H1 (cell line): ENCODE data around the gene MAPK8IP3. TPM values are rescaled to one million over a fixed set of nuclear protein-coding genes. Genes with fewer than 3 reads are reported as not detected.
A peak's percentile ranks its signal among the peaks of the same experiment; 100 is the strongest.

Experiments used
- CTCF ChIA-PET: fragments of 300-600 bp; sonication (Branson Sonifier 250); formaldehyde crosslinking; loops from one replicate; lab custom pipeline; 2021; ENCODE audit not compliant: partially characterized antibody; lab: Charles Lee
- POLR2A ChIA-PET: fragments of 300-600 bp; sonication (Branson Sonifier 250); formaldehyde crosslinking; loops from one replicate; lab custom pipeline; 2021; ENCODE audit warnings: inconsistent platforms; ENCODE audit not compliant: partially characterized antibody; lab: Charles Lee
- DNase-seq, 2 experiments: peaks; one replicate each; pipeline versions ENCODE4 v3.0.0 to v3.0.0-alpha.2; 2010 to 2022; ENCODE audit warnings: low spot score in 2 of 2, low read depth in 1 of 2, mixed read lengths in 1 of 2
- FAIRE-seq: peaks from 2 replicates; lab custom pipeline; 2011; peaks lifted over from hg19 to GRCh38; lab: Jason Lieb, UNC
- H2AFZ ChIP-seq: 2 replicates; pipeline ENCODE4 v1.8.1; 2012; ENCODE audit warnings: low read length, inconsistent platforms
- H2AK5ac ChIP-seq: 2 replicates; pipeline ENCODE4 v1.6.1; 2013; ENCODE audit warnings: low read depth, low read length
- H2BK120ac ChIP-seq: replicated peaks from 2 replicates; pipeline ENCODE3; 2013; ENCODE audit warnings: low read depth, low read length, inconsistent platforms
- H2BK12ac ChIP-seq: 2 replicates; pipeline ENCODE4 v1.6.1; 2013; ENCODE audit warnings: low read depth, low read length
- H2BK15ac ChIP-seq: 2 replicates; pipeline ENCODE4 v1.6.1; 2013; ENCODE audit warnings: low read length
- H2BK20ac ChIP-seq: 2 replicates; pipeline ENCODE4 v1.6.1; 2013; ENCODE audit warnings: low read length
- H2BK5ac ChIP-seq: 2 replicates; pipeline ENCODE4 v1.6.1; 2013; ENCODE audit warnings: low read depth, low read length
- H3K14ac ChIP-seq: 2 replicates; pipeline ENCODE4 v1.6.1; 2013; ENCODE audit warnings: inconsistent platforms; ENCODE audit not compliant: insufficient read length
- H3K18ac ChIP-seq: 2 replicates; pipeline ENCODE4 v1.6.1; 2013; ENCODE audit warnings: low read length; ENCODE audit errors: extremely low read depth
- H3K23ac ChIP-seq: 2 replicates; pipeline ENCODE4 v1.6.1; 2013; ENCODE audit warnings: inconsistent platforms; ENCODE audit not compliant: insufficient read length
- H3K23me2 ChIP-seq: 2 replicates; pipeline ENCODE4 v1.6.1; 2013; ENCODE audit warnings: low read depth, low read length
- H3K27ac ChIP-seq: 2 replicates; pipeline ENCODE4 v1.6.1; 2011; ENCODE audit warnings: low read depth, low read length, inconsistent platforms
- H3K27me3 ChIP-seq, 4 experiments: replicated peaks in 1 of 4; 1 replicate in 1 of 4; 2 replicates in 3 of 4; pipeline versions ENCODE4 v1.6.1 to v1.8.1; 2011 to 2013; ENCODE audit warnings: low read length in 3 of 4, mild to moderate bottlenecking in 3 of 4, inconsistent platforms in 2 of 4, mixed read lengths in 2 of 4, moderate library complexity in 1 of 4; ENCODE audit not compliant: control insufficient read depth in 3 of 4, insufficient read depth in 3 of 4; ENCODE audit errors: extremely low read depth in 1 of 4
- H3K36me3 ChIP-seq, 4 experiments: 2 replicates each; pipeline versions ENCODE4 v1.6.1 to v1.8.1; 2011 to 2013; ENCODE audit warnings: mild to moderate bottlenecking in 4 of 4, low read length in 3 of 4, moderate library complexity in 2 of 4, control low read depth in 1 of 4, inconsistent platforms in 1 of 4; ENCODE audit not compliant: insufficient read depth in 4 of 4, control insufficient read depth in 2 of 4
- H3K4ac ChIP-seq: replicated peaks from 2 replicates; pipeline ENCODE3; 2013; ENCODE audit warnings: low read length, low read depth, mixed read lengths, inconsistent platforms; ENCODE audit not compliant: insufficient read length
- H3K4me1 ChIP-seq, 4 experiments: replicated peaks in 1 of 4; 1 replicate in 1 of 4; 2 replicates in 3 of 4; pipeline versions ENCODE4 v1.6.1 to v1.8.1; 2011 to 2013; ENCODE audit warnings: low read length in 3 of 4, inconsistent platforms in 2 of 4, mixed read lengths in 1 of 4; ENCODE audit not compliant: insufficient read depth in 4 of 4, control insufficient read depth in 3 of 4
- H3K4me2 ChIP-seq, 2 experiments: 2 replicates each; pipeline versions ENCODE4 v1.6.1 to v1.8.1; 2011 to 2013; ENCODE audit warnings: low read depth in 2 of 2, low read length in 2 of 2, control low read depth in 1 of 2, inconsistent platforms in 1 of 2, mild to moderate bottlenecking in 1 of 2; ENCODE audit not compliant: insufficient read depth in 1 of 2
- H3K4me3 ChIP-seq, 4 experiments: fragments of 200-600, 300-600 bp in 1 of 4; sonication (generic), shearing (Covaris generic), sonication (Bioruptor Twin) in 1 of 4; 2 replicates each; pipeline versions ENCODE4 v1.5.1 to v1.8.1; 2011 to 2016; ENCODE audit warnings: low read length in 4 of 4, low read depth in 3 of 4, control low read depth in 2 of 4, inconsistent platforms in 2 of 4, mild to moderate bottlenecking in 2 of 4, mixed read lengths in 1 of 4, moderate library complexity in 1 of 4; ENCODE audit not compliant: insufficient read depth in 2 of 4; ENCODE audit errors: extremely low read depth in 1 of 4
- H3K56ac ChIP-seq: replicated peaks from 2 replicates; pipeline ENCODE3; 2013; ENCODE audit warnings: low read depth, mild to moderate bottlenecking, mixed read lengths, low read length, inconsistent platforms; ENCODE audit not compliant: insufficient read length
- H3K79me1 ChIP-seq: 2 replicates; pipeline ENCODE4 v1.6.1; 2013; ENCODE audit warnings: low read depth, low read length, control low read depth
- H3K79me2 ChIP-seq, 2 experiments: 2 replicates each; pipeline versions ENCODE4 v1.6.1 to v1.8.1; 2012 to 2013; ENCODE audit warnings: low read length in 2 of 2, mild to moderate bottlenecking in 2 of 2, inconsistent platforms in 1 of 2; ENCODE audit not compliant: insufficient read depth in 2 of 2, control insufficient read depth in 1 of 2
- H3K9ac ChIP-seq, 4 experiments: replicated peaks in 1 of 4; 1 replicate in 1 of 4; 2 replicates in 3 of 4; pipeline versions ENCODE4 v1.6.1 to v1.8.1; 2011 to 2013; ENCODE audit warnings: low read depth in 3 of 4, low read length in 3 of 4, control low read depth in 2 of 4, mild to moderate bottlenecking in 2 of 4, moderate library complexity in 2 of 4, inconsistent platforms in 1 of 4; ENCODE audit errors: extremely low read depth in 1 of 4
- H3K9me3 ChIP-seq, 2 experiments: 2 replicates each; pipeline versions ENCODE4 v1.6.1 to v1.8.1; 2012 to 2013; ENCODE audit warnings: mild to moderate bottlenecking in 2 of 2, moderate library complexity in 2 of 2, control low read depth in 1 of 2, inconsistent platforms in 1 of 2, low read depth in 1 of 2, low read length in 1 of 2, mixed read lengths in 1 of 2; ENCODE audit not compliant: insufficient read depth in 2 of 2
- H4K20me1 ChIP-seq, 2 experiments: replicated peaks in 1 of 2; 2 replicates each; pipeline versions ENCODE3 to v1.8.1; 2011 to 2013; ENCODE audit warnings: inconsistent platforms in 2 of 2, low read length in 2 of 2, mild to moderate bottlenecking in 1 of 2; ENCODE audit not compliant: insufficient read depth in 2 of 2, control insufficient read depth in 1 of 2
- H4K5ac ChIP-seq: 2 replicates; pipeline ENCODE4 v1.6.1; 2013; ENCODE audit warnings: low read length, low read depth, mixed read lengths, inconsistent platforms; ENCODE audit not compliant: insufficient read length
- H4K8ac ChIP-seq: 2 replicates; pipeline ENCODE4 v1.8.0; 2013; ENCODE audit warnings: mild to moderate bottlenecking, moderate library complexity, low read length, inconsistent platforms; ENCODE audit not compliant: insufficient read depth; ENCODE audit errors: extremely low read depth
- H4K91ac ChIP-seq: replicated peaks from 2 replicates; pipeline ENCODE3; 2013; ENCODE audit warnings: low read length, mixed read lengths, inconsistent platforms; ENCODE audit not compliant: insufficient read length
- ATF3 ChIP-seq: IDR thresholded peaks from 2 replicates; pipeline ENCODE4 v1.6.1; 2011; ENCODE audit warnings: low read depth, mild to moderate bottlenecking, low read length; ENCODE audit not compliant: insufficient read depth
- CTCF ChIP-seq, 3 experiments: IDR thresholded peaks; 1 replicate in 2 of 3; 2 replicates in 1 of 3; pipeline versions ENCODE4 v1.5.1 to v1.6.1; 2011; ENCODE audit warnings: low read length in 3 of 3, mild to moderate bottlenecking in 3 of 3, inconsistent platforms in 2 of 3, low read depth in 1 of 3, moderate library complexity in 1 of 3; ENCODE audit not compliant: insufficient read depth in 1 of 3; ENCODE audit errors: control extremely low read depth in 1 of 3
- KDM4A ChIP-seq: IDR thresholded peaks from one replicate; pipeline ENCODE4 v1.7.1; 2012; ENCODE audit warnings: low read depth, mild to moderate bottlenecking, moderate library complexity, low read length, inconsistent platforms; ENCODE audit not compliant: severe bottlenecking
- RAD21 ChIP-seq, 2 experiments: IDR thresholded peaks in 1 of 2; conservative IDR thresholded peaks in 1 of 2; 2 replicates each; pipeline ENCODE4 v1.6.1; 2011; ENCODE audit warnings: low read depth in 2 of 2, low read length in 2 of 2, improper control_type of control experiment in 1 of 2, inconsistent platforms in 1 of 2, mild to moderate bottlenecking in 1 of 2, moderate library complexity in 1 of 2
- WGBS, 2 experiments: shearing (Covaris generic) in 1 of 2; methylation state at CpG; one replicate each; pipeline versions ENCODE4 v1.1.6 to v1.1.7; 2013 to 2015; ENCODE audit warnings: low lambda C conversion rate in 2 of 2, mixed read lengths in 2 of 2, inconsistent platforms in 1 of 2, low coverage in 1 of 2, missing lambda C conversion rate in 1 of 2; ENCODE audit not compliant: insufficient replicate concordance in 2 of 2, insufficient coverage in 1 of 2, insufficient read length in 1 of 2; ENCODE audit errors: extremely low coverage in 1 of 2, missing lambda C conversion rate in 1 of 2; 5-methylcytosine and 5-hydroxymethylcytosine counted together
- polyA plus RNA-seq, 7 experiments: library from polyadenylated mRNA; depleted of rRNA in 3 of 7; stranded (reverse) in 5 of 7; unstranded in 2 of 7; fragments of >200 nt in 5 of 7; fragments of 200-250 nt in 2 of 7; gene quantifications; 1 replicate in 5 of 7; 2 replicates in 1 of 7; 4 replicates in 1 of 7; pipeline versions ENCODE4 v1.2.1 to v1.2.3, GENCODE V29; 2011 to 2013; ENCODE audit warnings: missing spikeins in 2 of 7, mixed read lengths in 2 of 7
- total RNA-seq: library from RNA; stranded (reverse); fragmentation: NEBNext Ultra II Directional; extraction: Animal tissue kit (Norgen Biotek cat#: 25700); gene quantifications from 2 replicates; pipeline ENCODE4 v1.2.1, GENCODE V29; 2021

MAPK8IP3 gene
- total and polyA plus RNA-seq, 2 of the 8 experiments (the other 6 are each of a cell fraction or from before 2014, with no cell fraction given): 16.9 to 43.4 TPM

- Histone ChIP-seq H2AFZ (no peak overlapping the region), H3K4me2 (no peak overlapping the region), H3K14ac (no peak overlapping the region), H2BK15ac (no peak overlapping the region), H3K4ac (no peak overlapping the region), H2AK5ac (no peak overlapping the region), H2BK12ac (no peak overlapping the region), H3K27ac (no peak overlapping the region), H3K9me3 (no peaks in the 10 kb centered on the region), H3K79me2 (peaks cover 0 to 35% of the 10 kb centered on the region in 2 experiments; a peak in 3 of 4 replicates), H3K36me3 (peaks cover 0 to 40% (median 2%) of the 10 kb centered on the region in 4 experiments; a peak in 4 of 8 replicates), H3K4me1 (peaks cover 0 to 2% (median under 1%) of the 10 kb centered on the region in 4 experiments; a peak in 4 of 7 replicates), H2BK20ac (no peak overlapping the region), H3K56ac (no peak overlapping the region), H4K91ac (no peak overlapping the region), H3K79me1 (peaks cover 13% of the 10 kb centered on the region; the same call in 1 of the 2 replicates), H2BK5ac (no peak overlapping the region), H3K27me3 (no peaks in the 10 kb centered on the region), H3K23ac (no peak overlapping the region), H3K9ac (no peak overlapping the region), H4K8ac (no peak overlapping the region; the same call in 1 of the 2 replicates), H3K23me2 (peaks cover 3% of the 10 kb centered on the region; the same call in 1 of the 2 replicates), H4K20me1 (peaks cover 20 to 21% of the 10 kb centered on the region in 2 experiments), H4K5ac (no peak overlapping the region), H2BK120ac (no peak overlapping the region), H3K4me3 (no peak overlapping the region), H3K18ac (no peak overlapping the region)
- CTCF ChIA-PET: interaction anchor here (1.4 kb wide), 1 partner anchor 12 kb away, joined by 4 read pairs; no protein-coding TSS in a partner anchor
- POLR2A ChIA-PET: interaction anchor here (1.6 to 4.0 kb wide), 3 partner anchors 11 to 18 kb away, joined by 3 to 13 read pairs (median 5); partner anchors contain the start of gene NME3
- DNase-seq (peak in 1 of 2 experiments; percentile 62), FAIRE-seq (no peak)
- TF ChIP-seq KDM4A: no peak
- peak in 1 of 2 experiments; percentile 17; a peak in 1 of 4 replicates for TF ChIP-seq RAD21 (IDR thresholded peaks at IDR 0.05 in 1 of 2, conservative IDR thresholded peaks at IDR 0.05 in 1 of 2; ENCODE audit: low read depth in 2 of 2, low read length in 2 of 2)
- no peak for TF ChIP-seq ATF3
- peak; percentile 9 to 62 (median 36); a peak in 3 of 4 replicates for TF ChIP-seq CTCF (IDR thresholded peaks at IDR 0.05; ENCODE audit: control extremely low read depth in 1 of 3, insufficient read depth in 1 of 3, low read depth in 1 of 3, low read length in 3 of 3)
- WGBS, 2 experiments: 90% methylated on average over 39 of the region's 51 CpGs; no CpG with 5 or more reads in 1 of the 2 experiments
Measured at GRCh38 chr16:1786242-1787055, 80.5 kb downstream of the MAPK8IP3 start.
